ENCODE data around the gene FAM156A.
"Not testable (repeated sequence)": the region's sequence is repeated elsewhere in the genome, so short reads cannot be mapped to it uniquely, and the experiment has no call there.

Gene FAM156A

GRCh38 chrX:52930214-52930613, 28.1 kb downstream of the FAM156A start:
- peak; percentile 94 for TF ChIP-seq ZNF146 (tag by site-specific recombination; IDR thresholded peaks at IDR 0.05)
- CTCF ChIA-PET; H3K27ac ChIP-seq (ENCODE audit: extremely low read depth, low read depth, low read length); H3K4me1 ChIP-seq (ENCODE audit: control insufficient read depth, insufficient read depth, low read length); H3K4me3 ChIP-seq (ENCODE audit: low read depth, low read length); H3K36me3 ChIP-seq (ENCODE audit: control insufficient read depth in 2 of 2, insufficient read depth in 1 of 2, low read length in 2 of 2); POLR2A ChIA-PET; H3K9me3 ChIP-seq (ENCODE audit: control insufficient read depth, insufficient read depth, low read depth, low read length): not testable (repeated sequence)

- no peak for TF ChIP-seq BCL6B (tag by site-specific recombination; IDR thresholded peaks at IDR 0.05)
- TF ChIP-seq ZNF747 (tag by site-specific recombination; IDR thresholded peaks at IDR 0.05) = no peak
- TF ChIP-seq ZNF677 (tag by site-specific recombination; IDR thresholded peaks at IDR 0.05) = no peak
- no peak for TF ChIP-seq ZNF112 (tag by site-specific recombination; IDR thresholded peaks at IDR 0.05)
- TF ChIP-seq, protein P1, sequence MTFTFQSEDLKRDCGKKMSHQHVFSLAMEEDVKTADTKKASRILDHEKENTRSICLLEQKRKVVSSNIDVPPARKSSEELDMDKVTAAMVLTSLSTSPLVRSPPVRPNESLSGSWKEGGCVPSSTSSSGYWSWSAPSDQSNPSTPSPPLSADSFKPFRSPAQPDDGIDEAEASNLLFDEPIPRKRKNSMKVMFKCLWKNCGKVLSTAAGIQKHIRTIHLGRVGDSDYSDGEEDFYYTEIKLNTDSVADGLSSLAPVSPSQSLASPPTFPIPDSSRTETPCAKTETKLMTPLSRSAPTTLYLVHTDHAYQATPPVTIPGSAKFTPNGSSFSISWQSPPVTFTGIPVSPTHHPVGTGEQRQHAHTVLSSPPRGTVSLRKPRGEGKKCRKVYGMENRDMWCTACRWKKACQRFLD (tag by site-specific recombination; IDR thresholded peaks at IDR 0.05) = no peak
- no peak for TF ChIP-seq ZNF214 (tag by site-specific recombination; IDR thresholded peaks at IDR 0.05; ENCODE audit: borderline replicate concordance)
- Histone ChIP-seq H3K36me3 (ENCODE audit: control insufficient read depth in 2 of 2, insufficient read depth in 1 of 2, low read length in 2 of 2) (no peaks in the 10 kb centered on the region), H3K4me1 (ENCODE audit: control insufficient read depth, insufficient read depth, low read length) (no peaks in the 10 kb centered on the region), H3K27ac (ENCODE audit: extremely low read depth, low read depth, low read length) (no peak overlapping the region), H3K9me3 (ENCODE audit: control insufficient read depth, insufficient read depth, low read depth, low read length) (no peaks in the 10 kb centered on the region), H3K4me3 (ENCODE audit: low read depth, low read length) (no peak overlapping the region)
- ChIA-PET POLR2A (interaction anchor here (1.5 kb wide), 1 partner anchor 11 kb away, joined by 6 read pairs; no protein-coding TSS in a partner anchor), CTCF (interaction anchor here (0.5 to 0.7 kb wide), 2 partner anchors 10 to 87 kb away, joined by 3 read pairs; no protein-coding TSS in a partner anchor)
These were observed 34.5 kb downstream of the FAM156A start for GRCh38 chrX:52923781-52924241.

- H3K36me3 ChIP-seq (ENCODE audit: control insufficient read depth in 2 of 2, insufficient read depth in 1 of 2, low read length in 2 of 2); H3K4me3 ChIP-seq (ENCODE audit: low read depth, low read length); CTCF ChIA-PET; H3K9me3 ChIP-seq (ENCODE audit: control insufficient read depth, insufficient read depth, low read depth, low read length); POLR2A ChIA-PET; H3K4me1 ChIP-seq (ENCODE audit: control insufficient read depth, insufficient read depth, low read length); H3K27ac ChIP-seq (ENCODE audit: extremely low read depth, low read depth, low read length): not testable (repeated sequence)
These were observed 43.6 kb downstream of the FAM156A start for GRCh38 chrX:52914704-52915103.

GRCh38 chrX:52913681-52914080, 44.6 kb downstream of the FAM156A start:
- H3K27ac ChIP-seq (ENCODE audit: extremely low read depth, low read depth, low read length); CTCF ChIA-PET; POLR2A ChIA-PET; H3K9me3 ChIP-seq (ENCODE audit: control insufficient read depth, insufficient read depth, low read depth, low read length); H3K36me3 ChIP-seq (ENCODE audit: control insufficient read depth in 2 of 2, insufficient read depth in 1 of 2, low read length in 2 of 2); H3K4me3 ChIP-seq (ENCODE audit: low read depth, low read length); H3K4me1 ChIP-seq (ENCODE audit: control insufficient read depth, insufficient read depth, low read length): not testable (repeated sequence)

- H3K4me3 ChIP-seq (ENCODE audit: low read depth, low read length); CTCF ChIA-PET: not testable (repeated sequence)
These were observed 48.9 kb downstream of the FAM156A start for GRCh38 chrX:52909313-52909969.

DNA sequence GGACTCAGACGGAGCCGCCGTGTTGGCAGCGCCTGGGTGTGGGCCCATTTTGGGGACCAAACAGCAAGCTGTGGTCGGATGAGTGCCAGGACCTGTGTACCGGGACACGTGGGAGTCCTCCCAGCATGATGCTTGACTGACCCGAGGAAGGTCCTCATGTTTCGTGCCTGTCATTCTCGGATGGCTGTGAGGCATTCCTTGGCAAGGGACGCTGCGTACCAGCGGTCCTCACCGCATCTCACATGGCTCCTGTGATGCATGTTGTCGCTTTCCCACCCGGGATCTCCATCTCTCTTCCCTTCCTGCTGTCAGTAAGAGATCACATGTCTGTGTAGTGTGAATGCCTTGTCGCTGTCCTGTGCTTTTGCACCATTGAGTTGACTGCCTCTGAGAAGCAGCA, 50.4 kb downstream of the FAM156A start:
- H3K9me3 ChIP-seq (ENCODE audit: control insufficient read depth, insufficient read depth, low read depth, low read length); H3K27ac ChIP-seq (ENCODE audit: extremely low read depth, low read depth, low read length); H3K36me3 ChIP-seq (ENCODE audit: control insufficient read depth in 2 of 2, insufficient read depth in 1 of 2, low read length in 2 of 2); POLR2A ChIA-PET; H3K4me3 ChIP-seq (ENCODE audit: low read depth, low read length); H3K4me1 ChIP-seq (ENCODE audit: control insufficient read depth, insufficient read depth, low read length); CTCF ChIA-PET: not testable (repeated sequence)

More at GRCh38 chrX:52909313-52909969, 48.9 kb downstream of the FAM156A start:
- H3K4me1 ChIP-seq (ENCODE audit: control insufficient read depth, insufficient read depth, low read length); H3K36me3 ChIP-seq (ENCODE audit: control insufficient read depth in 2 of 2, insufficient read depth in 1 of 2, low read length in 2 of 2); H3K9me3 ChIP-seq (ENCODE audit: control insufficient read depth, insufficient read depth, low read depth, low read length); H3K27ac ChIP-seq (ENCODE audit: extremely low read depth, low read depth, low read length); POLR2A ChIA-PET: not testable (repeated sequence)

DNA sequence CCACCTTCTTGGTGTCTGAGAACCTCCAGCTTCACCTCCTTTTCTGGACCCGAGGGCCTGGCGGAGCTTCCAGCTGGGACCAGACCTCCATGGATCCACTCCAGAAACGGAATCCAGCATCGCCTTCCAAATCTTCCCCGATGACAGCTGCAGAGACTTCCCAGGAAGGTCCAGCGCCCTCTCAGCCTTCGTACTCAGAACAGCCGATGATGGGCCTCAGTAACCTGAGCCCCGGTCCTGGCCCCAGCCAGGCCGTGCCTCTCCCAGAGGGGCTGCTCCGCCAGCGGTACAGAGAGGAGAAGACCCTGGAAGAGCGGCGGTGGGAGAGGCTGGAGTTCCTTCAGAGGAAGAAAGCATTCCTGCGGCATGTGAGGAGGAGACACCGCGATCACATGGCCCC, 51.2 kb downstream of the FAM156A start:
- CTCF ChIA-PET; H3K9me3 ChIP-seq (ENCODE audit: control insufficient read depth, insufficient read depth, low read depth, low read length); POLR2A ChIA-PET; H3K27ac ChIP-seq (ENCODE audit: extremely low read depth, low read depth, low read length); H3K4me1 ChIP-seq (ENCODE audit: control insufficient read depth, insufficient read depth, low read length); H3K4me3 ChIP-seq (ENCODE audit: low read depth, low read length); H3K36me3 ChIP-seq (ENCODE audit: control insufficient read depth in 2 of 2, insufficient read depth in 1 of 2, low read length in 2 of 2): not testable (repeated sequence)

- H3K4me1 ChIP-seq (ENCODE audit: control insufficient read depth, insufficient read depth, low read length); CTCF ChIA-PET; POLR2A ChIA-PET; H3K36me3 ChIP-seq (ENCODE audit: control insufficient read depth in 2 of 2, insufficient read depth in 1 of 2, low read length in 2 of 2); H3K9me3 ChIP-seq (ENCODE audit: control insufficient read depth, insufficient read depth, low read depth, low read length); H3K27ac ChIP-seq (ENCODE audit: extremely low read depth, low read depth, low read length); H3K4me3 ChIP-seq (ENCODE audit: low read depth, low read length): not testable (repeated sequence)
These were observed 52.2 kb downstream of the FAM156A start for GRCh38 chrX:52906072-52906471.

DNA sequence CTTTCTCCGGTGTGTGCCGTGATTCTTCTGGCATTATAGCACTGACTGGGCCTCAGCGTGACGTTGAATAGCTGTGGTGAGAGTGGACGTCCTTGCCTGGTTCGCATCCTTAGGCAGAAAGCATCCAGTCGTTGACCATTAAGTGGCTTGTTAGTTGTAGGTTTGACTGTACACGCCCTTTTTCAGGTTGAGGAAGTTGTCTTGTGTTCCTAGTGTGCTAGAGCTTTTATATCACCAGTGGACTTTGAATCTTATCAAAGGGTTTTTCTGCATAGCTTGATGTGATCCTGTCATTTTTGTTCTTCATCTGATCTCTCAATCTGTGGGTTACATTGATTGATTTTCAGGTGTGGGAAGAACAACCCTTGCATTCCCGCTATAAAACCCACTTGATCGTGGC, 52.8 kb downstream of the FAM156A start:
- H3K4me3 ChIP-seq (ENCODE audit: low read depth, low read length); H3K36me3 ChIP-seq (ENCODE audit: control insufficient read depth in 2 of 2, insufficient read depth in 1 of 2, low read length in 2 of 2); H3K4me1 ChIP-seq (ENCODE audit: control insufficient read depth, insufficient read depth, low read length); CTCF ChIA-PET; H3K9me3 ChIP-seq (ENCODE audit: control insufficient read depth, insufficient read depth, low read depth, low read length); POLR2A ChIA-PET; H3K27ac ChIP-seq (ENCODE audit: extremely low read depth, low read depth, low read length): not testable (repeated sequence)

Data from HEK293 (cell line).